Prostate gland (tissue), 2 donors: ENCODE measurements around the gene C17orf78.

Source experiments
- POLR2A ChIP-seq: fragments of 450-650 bp; IDR thresholded peaks from one replicate; pipeline ENCODE4 v1.6.1; 2016; ENCODE audit warnings: antibody characterized with exemption, mild to moderate bottlenecking
- TF ChIP-seq, protein P1 (sequence below), 4 experiments: fragments of 200-600 bp in 2 of 4; fragments of 450-650 bp in 2 of 4; sonication (generic) in 2 of 4; IDR thresholded peaks; 1 replicate in 3 of 4; 2 replicates in 1 of 4; pipeline ENCODE4 v1.5.1; 2016 to 2019; ENCODE audit warnings: antibody characterized with exemption in 4 of 4, mild to moderate bottlenecking in 2 of 4, moderate library complexity in 2 of 4

DNA sequence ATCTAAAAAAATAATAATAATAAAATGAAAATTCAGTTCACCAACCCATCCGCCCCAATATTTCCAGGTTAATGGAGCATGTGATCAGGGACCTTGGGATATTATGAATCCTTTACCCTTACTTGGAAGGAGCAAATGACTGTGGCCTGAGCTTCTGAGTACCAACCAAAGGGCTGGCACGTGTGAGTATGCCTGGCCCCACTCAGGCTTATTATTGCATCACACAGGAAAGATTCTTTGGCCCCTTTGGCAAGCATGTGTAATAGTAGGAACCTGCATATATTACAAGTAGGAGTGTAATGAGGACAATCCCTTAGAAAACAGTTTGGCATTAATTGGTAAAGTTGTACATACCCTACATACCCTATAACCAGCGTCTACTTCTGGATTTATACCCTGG is 7.2 kb upstream of the C17orf78 start:
- TF ChIP-seq POLR2A: no peak
- TF ChIP-seq, protein P1, sequence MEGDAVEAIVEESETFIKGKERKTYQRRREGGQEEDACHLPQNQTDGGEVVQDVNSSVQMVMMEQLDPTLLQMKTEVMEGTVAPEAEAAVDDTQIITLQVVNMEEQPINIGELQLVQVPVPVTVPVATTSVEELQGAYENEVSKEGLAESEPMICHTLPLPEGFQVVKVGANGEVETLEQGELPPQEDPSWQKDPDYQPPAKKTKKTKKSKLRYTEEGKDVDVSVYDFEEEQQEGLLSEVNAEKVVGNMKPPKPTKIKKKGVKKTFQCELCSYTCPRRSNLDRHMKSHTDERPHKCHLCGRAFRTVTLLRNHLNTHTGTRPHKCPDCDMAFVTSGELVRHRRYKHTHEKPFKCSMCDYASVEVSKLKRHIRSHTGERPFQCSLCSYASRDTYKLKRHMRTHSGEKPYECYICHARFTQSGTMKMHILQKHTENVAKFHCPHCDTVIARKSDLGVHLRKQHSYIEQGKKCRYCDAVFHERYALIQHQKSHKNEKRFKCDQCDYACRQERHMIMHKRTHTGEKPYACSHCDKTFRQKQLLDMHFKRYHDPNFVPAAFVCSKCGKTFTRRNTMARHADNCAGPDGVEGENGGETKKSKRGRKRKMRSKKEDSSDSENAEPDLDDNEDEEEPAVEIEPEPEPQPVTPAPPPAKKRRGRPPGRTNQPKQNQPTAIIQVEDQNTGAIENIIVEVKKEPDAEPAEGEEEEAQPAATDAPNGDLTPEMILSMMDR (IDR thresholded peaks at IDR 0.05): no peak
